HG03095 (cell line): ENCODE results near the gene SLC12A2.

Source experiments
- ATAC-seq: cut with Tn5 transposase; IDR thresholded peaks from one replicate; pipeline ENCODE4 v1.9.1; 2021; ENCODE audit warnings: moderate library complexity; ENCODE audit not compliant: unreplicated experiment

The SLC12A2 gene

DNA sequence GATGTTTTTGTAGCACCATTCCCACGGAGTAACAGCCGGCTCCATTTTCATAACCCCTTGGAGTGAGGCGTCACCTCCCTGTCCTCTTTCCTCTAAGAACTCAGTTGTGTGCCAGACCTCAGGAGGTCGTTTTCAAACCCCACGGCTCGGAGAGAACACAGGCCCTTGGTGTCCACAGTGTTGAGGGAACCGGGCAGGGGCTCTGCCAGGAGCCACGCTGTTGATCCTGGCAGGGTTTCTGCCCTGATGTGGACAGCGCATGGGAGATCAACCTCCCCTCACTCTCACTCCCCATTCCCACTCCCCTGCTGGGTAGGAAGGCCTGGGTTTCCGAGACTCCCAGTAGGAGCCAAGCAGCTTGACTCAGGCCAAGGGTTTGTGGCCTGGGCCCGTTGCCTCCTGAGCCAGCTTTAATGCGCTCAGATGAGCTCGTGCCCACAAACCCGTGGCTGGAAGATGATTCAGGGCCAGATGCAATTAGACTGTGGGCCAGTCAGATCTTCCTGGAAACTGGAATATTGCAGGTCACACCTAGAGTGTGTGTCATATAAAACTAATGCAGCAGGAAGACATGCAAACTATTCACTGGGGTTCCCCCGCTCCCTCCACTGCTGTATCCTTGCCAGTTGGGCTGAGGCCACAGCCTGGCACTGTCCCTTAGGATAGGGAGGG lies 133.4 kb downstream of the SLC12A2 start:
- no peak for ATAC-seq

DNA sequence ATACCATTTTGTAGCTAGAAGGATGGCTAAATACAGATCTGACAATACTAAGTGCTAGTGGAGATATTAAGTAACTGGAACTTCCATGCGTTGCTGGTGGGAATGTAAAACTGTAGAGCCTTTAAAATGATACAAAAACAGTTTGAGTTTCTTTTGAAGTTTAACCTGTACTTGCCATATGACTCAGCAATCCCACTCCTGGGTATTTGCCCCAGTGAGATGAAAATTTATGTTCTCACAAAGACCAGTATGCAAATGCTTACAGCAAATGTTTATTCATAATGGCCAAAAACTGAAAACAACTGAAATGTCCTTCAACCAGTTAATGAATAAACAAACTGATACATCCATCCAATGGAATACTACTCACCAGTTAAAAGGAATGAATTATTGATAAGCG lies 137.3 kb downstream of the SLC12A2 start:
- no peak for ATAC-seq

DNA sequence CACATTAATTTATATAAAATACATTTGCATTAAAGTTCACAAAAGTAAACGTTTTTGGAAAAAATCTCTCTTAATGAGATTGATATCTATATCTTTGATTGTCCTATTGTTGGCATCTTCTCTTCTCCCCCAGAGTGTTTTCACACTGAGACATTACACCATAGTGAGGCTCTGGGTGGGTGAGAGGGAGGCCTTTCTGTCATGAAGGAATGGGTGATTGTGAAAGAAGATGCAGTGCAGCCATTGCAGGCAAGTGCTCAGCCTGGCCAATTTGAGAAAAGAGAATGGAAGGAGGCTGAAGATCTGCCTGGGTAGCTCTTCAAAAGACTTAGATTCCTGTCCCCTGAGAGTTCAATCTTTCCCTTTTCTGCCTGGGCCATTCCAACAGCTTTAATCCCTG lies 140.8 kb downstream of the SLC12A2 start:
- no peak for ATAC-seq

DNA sequence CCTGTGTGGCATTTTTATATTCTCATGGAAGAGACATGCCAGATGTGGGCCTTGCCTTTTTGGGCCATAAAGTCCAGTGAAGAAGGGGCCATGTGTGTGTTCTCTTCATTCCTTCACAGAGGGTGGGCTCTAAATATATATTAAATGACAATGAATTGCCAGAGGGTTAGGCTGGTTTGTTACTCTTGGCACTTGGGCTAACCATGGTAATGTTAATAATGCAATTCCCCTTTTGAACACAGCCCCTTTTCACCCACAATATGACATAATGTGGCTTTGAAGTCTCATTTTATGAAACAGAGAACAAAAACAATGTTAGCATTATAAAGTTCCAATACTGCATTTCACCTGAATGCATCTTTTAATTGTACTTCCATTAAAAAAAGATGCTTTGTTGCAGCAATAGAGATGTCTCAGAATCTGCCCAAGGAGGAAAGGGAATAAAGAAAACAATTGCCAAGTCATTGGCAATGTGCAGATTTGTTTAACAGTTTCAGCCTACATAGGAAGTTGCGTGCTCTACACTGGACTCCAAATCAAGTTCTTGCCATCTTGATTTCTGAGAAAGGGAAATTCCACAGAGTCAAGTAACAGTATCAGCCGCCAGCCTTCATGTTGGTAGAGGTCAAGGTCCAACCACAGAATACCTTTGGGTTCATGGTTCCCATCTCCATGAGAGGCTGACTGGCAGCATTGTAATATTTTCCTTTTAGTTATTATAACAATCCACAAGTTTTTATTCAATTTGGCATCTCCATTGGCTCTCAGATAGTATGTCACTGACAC lies 141.9 kb downstream of the SLC12A2 start:
- ATAC-seq: no peak

DNA sequence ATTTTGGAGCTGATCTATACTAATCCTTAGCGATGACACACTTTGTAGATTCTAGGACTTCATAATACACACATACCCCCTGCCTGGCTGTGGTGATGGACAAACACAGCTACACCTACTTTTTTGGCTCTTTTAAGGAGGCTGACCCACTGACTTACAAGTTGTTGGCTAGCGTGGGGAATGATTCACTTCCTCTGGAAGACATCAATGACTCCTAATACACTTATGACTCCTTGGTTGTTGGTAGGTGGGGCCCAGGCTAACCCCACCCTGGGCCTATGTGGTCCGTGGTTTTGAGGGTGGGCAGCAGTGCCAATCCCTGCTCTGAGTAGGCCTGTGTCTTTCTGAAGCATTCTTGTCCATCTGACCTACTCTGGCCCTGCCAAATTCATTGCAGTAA lies 144.4 kb downstream of the SLC12A2 start:
- no peak for ATAC-seq

DNA sequence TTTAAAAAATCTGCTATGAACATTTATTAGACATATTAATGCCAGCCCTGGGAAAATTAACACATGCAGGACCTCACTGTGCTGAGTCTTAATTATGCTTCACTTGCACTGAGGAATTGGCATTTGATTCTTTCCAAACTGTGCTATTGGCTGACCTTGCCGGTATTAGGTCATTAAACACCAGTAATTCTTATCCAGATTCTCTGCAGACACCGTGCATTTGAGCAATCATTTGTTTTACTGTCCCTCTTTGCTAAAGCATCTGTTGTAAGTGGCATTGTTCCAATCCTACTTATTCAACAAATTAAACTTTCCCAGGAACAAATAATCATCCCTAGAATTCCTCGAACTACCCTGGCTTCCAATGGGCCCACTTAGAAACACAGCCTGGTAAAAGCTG lies 145.0 kb downstream of the SLC12A2 start:
- no peak for ATAC-seq

DNA sequence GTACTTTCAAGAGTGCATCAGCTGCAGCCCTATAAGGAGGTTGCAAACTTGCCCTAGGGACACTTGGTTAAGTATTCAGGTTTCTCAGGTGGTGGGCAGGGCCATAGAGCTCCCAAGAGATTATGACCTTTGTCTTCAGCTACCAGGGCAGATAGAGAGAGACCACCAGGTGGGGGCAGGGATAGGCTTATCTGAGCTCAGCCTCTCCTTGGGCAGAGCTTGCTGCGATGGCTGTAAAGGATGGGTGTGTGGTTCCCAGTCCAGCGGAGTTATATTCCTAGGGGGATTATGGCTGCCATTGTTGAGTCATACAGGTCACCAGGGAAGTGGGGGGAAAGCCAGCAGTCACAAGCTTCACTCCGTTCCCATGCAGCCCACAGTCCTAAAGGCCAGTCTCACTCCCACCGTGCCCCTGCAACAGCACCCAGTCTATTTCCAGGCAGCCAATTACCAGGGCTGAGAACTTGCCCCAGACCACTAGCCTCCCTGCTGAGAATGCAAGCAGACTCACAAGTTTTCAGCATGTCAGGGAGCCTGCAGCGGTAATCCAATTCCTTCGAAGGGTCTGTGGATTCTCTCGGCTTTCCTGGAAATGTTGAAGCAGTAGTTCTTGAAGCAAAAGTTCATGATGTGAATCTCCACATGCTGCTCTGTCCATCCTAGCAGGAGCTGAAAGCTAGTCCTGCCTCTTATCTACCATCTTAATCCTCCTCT lies 151.5 kb downstream of the SLC12A2 start:
- no peak for ATAC-seq

DNA sequence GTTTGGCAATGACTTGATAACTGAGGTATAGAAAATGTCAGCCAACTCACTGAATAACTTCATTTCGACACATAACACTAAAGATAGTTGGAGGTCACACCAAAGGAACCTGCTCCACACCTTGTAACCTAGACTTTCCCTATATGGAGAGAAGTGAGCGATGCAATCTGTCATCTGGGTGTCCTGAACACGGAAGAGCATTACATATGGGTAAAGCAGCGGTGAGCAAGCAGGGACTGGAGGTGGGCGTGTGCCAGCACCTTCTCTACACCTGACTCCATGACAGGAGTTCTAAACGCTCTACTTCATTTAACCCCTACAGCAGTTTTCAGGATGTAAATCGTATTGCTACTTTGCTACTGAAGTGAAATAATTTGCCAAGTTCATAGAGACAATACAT lies 152.8 kb downstream of the SLC12A2 start:
- ATAC-seq: no peak

DNA sequence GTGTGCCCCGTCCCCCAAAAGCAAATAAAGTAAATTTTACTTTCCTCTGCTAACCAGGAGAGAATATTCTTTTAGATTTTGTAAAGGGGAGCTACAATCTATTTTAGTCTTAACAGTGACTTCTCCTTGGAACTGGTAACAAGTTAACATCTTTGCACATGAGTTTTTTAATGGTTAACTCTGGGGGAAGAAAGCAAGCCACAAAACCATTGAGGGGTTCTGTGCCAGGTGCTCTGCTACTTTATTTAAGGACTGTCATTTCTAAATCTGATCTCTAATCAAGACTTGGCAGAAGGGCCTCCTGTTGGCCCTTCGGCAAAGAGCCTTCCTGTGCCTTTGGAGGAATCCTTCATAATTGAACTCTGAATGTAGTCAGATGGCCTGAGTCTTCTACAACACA lies 153.4 kb downstream of the SLC12A2 start:
- no peak for ATAC-seq

DNA sequence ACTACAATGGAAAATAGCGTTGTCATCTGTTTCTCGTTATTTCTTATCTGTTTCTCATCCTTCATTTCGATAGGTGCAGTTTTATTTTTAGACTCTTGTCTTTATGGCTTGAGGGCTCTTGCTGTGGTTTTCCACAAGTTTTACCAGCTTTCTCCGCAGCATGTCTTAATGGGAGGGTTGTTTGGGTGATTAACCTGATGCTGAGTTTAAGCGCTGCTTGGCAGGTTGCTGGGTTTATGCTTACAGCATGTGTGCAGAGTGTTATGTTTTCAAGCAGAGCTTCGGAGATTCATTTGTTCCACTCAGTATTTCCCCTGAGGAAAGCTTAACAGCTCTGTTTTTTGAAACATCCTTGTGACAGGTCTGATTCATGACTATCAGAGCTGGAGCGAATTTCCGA lies 154.0 kb downstream of the SLC12A2 start:
- ATAC-seq: no peak
